ENCODE measurements around the gene RAPGEF5.

DNA sequence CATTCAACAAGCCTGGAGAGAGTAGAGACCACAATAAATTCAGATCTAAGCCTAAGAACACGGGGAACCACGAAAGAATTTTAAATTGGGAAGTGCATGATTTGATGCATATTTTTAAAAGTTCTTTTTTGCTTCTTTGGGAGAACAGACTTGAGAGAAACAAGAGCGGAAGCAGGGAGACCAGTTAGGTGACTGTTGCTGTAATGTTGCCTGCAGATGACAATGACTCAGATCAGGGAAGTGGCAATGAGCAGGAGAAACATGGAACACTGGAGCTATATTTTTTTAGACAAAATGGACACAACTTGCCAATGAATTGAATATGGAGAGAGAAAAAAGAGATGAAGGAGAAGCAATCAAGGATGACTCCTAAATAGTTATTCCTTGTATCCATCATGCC, 125.1 kb downstream of the RAPGEF5 start:
- TF ChIP-seq, protein P1, sequence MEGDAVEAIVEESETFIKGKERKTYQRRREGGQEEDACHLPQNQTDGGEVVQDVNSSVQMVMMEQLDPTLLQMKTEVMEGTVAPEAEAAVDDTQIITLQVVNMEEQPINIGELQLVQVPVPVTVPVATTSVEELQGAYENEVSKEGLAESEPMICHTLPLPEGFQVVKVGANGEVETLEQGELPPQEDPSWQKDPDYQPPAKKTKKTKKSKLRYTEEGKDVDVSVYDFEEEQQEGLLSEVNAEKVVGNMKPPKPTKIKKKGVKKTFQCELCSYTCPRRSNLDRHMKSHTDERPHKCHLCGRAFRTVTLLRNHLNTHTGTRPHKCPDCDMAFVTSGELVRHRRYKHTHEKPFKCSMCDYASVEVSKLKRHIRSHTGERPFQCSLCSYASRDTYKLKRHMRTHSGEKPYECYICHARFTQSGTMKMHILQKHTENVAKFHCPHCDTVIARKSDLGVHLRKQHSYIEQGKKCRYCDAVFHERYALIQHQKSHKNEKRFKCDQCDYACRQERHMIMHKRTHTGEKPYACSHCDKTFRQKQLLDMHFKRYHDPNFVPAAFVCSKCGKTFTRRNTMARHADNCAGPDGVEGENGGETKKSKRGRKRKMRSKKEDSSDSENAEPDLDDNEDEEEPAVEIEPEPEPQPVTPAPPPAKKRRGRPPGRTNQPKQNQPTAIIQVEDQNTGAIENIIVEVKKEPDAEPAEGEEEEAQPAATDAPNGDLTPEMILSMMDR (IDR thresholded peaks at IDR 0.05; ENCODE audit: low read depth, low read length, missing input control), result no peak
- TF ChIP-seq, protein P2, sequence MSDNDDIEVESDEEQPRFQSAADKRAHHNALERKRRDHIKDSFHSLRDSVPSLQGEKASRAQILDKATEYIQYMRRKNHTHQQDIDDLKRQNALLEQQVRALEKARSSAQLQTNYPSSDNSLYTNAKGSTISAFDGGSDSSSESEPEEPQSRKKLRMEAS (IDR thresholded peaks at IDR 0.05), result no peak
- TF ChIP-seq EGR1 (IDR thresholded peaks at IDR 0.05; ENCODE audit: low read depth in 2 of 2) (no peak), RAD21 (IDR thresholded peaks at IDR 0.05) (no peak), TAF1 (conservative IDR thresholded peaks at IDR 0.05) (no peak), GABPA (IDR thresholded peaks at IDR 0.05 in 1 of 2, conservative IDR thresholded peaks at IDR 0.05 in 1 of 2) (no peak), YY1 (IDR thresholded peaks at IDR 0.05) (no peak), HNF4G (IDR thresholded peaks at IDR 0.05) (no peak)
- TF ChIP-seq, protein P3, sequence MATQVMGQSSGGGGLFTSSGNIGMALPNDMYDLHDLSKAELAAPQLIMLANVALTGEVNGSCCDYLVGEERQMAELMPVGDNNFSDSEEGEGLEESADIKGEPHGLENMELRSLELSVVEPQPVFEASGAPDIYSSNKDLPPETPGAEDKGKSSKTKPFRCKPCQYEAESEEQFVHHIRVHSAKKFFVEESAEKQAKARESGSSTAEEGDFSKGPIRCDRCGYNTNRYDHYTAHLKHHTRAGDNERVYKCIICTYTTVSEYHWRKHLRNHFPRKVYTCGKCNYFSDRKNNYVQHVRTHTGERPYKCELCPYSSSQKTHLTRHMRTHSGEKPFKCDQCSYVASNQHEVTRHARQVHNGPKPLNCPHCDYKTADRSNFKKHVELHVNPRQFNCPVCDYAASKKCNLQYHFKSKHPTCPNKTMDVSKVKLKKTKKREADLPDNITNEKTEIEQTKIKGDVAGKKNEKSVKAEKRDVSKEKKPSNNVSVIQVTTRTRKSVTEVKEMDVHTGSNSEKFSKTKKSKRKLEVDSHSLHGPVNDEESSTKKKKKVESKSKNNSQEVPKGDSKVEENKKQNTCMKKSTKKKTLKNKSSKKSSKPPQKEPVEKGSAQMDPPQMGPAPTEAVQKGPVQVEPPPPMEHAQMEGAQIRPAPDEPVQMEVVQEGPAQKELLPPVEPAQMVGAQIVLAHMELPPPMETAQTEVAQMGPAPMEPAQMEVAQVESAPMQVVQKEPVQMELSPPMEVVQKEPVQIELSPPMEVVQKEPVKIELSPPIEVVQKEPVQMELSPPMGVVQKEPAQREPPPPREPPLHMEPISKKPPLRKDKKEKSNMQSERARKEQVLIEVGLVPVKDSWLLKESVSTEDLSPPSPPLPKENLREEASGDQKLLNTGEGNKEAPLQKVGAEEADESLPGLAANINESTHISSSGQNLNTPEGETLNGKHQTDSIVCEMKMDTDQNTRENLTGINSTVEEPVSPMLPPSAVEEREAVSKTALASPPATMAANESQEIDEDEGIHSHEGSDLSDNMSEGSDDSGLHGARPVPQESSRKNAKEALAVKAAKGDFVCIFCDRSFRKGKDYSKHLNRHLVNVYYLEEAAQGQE (IDR thresholded peaks at IDR 0.05), result no peak
- TF ChIP-seq, protein P4, sequence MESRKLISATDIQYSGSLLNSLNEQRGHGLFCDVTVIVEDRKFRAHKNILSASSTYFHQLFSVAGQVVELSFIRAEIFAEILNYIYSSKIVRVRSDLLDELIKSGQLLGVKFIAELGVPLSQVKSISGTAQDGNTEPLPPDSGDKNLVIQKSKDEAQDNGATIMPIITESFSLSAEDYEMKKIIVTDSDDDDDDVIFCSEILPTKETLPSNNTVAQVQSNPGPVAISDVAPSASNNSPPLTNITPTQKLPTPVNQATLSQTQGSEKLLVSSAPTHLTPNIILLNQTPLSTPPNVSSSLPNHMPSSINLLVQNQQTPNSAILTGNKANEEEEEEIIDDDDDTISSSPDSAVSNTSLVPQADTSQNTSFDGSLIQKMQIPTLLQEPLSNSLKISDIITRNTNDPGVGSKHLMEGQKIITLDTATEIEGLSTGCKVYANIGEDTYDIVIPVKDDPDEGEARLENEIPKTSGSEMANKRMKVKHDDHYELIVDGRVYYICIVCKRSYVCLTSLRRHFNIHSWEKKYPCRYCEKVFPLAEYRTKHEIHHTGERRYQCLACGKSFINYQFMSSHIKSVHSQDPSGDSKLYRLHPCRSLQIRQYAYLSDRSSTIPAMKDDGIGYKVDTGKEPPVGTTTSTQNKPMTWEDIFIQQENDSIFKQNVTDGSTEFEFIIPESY (IDR thresholded peaks at IDR 0.05), result no peak
